ENCODE measurements around the gene ZSCAN21. TPM values are rescaled to one million over a fixed set of nuclear protein-coding genes. Genes with fewer than 3 reads are reported as not detected.

The ZSCAN21 gene
- total RNA-seq, 1 experiment from 2014 or later, result 23.1 TPM

DNA sequence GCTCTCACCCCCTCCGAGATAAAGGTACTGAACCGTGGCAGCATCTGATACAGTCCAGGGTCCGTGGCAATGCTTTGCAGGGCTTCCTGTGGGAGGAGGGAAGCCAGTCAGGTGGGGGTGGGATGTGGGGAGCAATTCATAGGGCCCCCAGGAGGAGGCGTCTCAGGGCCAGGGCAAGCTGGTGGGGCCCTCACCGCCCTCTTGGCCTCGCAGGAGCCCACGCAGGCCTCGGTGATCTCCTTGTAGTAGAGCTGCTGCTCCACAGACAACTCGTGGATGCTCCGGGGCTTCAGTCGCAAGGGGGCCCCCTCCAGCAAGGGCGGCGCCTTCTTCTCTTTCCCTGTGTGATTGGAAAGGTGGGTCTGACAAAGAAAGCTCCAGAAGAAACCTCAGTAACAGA lies 62.3 kb downstream of the ZSCAN21 start:
- in situ Hi-C loops (cut with HindIII; ENCODE audit: low sequenced_read_pairs), result no loop called here
- DNase-seq (ENCODE audit: low spot score), result no peak

Other genes starting within 250 kb of the ZSCAN21 start
- gene CYP3A43, start 221.8 kb upstream of the ZSCAN21 start, total RNA-seq (2014; rRNA removed; shearing (Covaris generic)), result not detected in 2 replicates
- gene OR2AE1, start 172.7 kb upstream of the ZSCAN21 start, total RNA-seq (2014; rRNA removed; shearing (Covaris generic)), result not detected in 2 replicates
- 10.0 and 12.9 TPM in 2 replicates for gene TRIM4, start 130.2 kb upstream of the ZSCAN21 start, total RNA-seq (2014; rRNA removed; shearing (Covaris generic))
- gene GJC3, start 120.2 kb upstream of the ZSCAN21 start, total RNA-seq (2014; rRNA removed; shearing (Covaris generic)), result not detected in 2 replicates
- gene AZGP1, start 73.7 kb upstream of the ZSCAN21 start, total RNA-seq (2014; rRNA removed; shearing (Covaris generic)), result 1.1 TPM in 1 of 2 replicates, not detected in the other
- 13.8 and 19.4 TPM in 2 replicates for gene ZKSCAN1, start 34.2 kb upstream of the ZSCAN21 start, total RNA-seq (2014; rRNA removed; shearing (Covaris generic))
- gene ZNF3, start 31.9 kb downstream of the ZSCAN21 start, total RNA-seq (2014; rRNA removed; shearing (Covaris generic)), result 29.9 and 38.7 TPM in 2 replicates
- 100 and 151 TPM in 2 replicates for gene COPS6, start 39.2 kb downstream of the ZSCAN21 start, total RNA-seq (2014; rRNA removed; shearing (Covaris generic))
- gene MCM7, start 51.6 kb downstream of the ZSCAN21 start, total RNA-seq (2014; rRNA removed; shearing (Covaris generic)), result 356 and 361 TPM in 2 replicates
- 19.7 and 34.3 TPM in 2 replicates for gene AP4M1, start 51.9 kb downstream of the ZSCAN21 start, total RNA-seq (2014; rRNA removed; shearing (Covaris generic))
- gene TAF6, start 69.6 kb downstream of the ZSCAN21 start, total RNA-seq (2014; rRNA removed; shearing (Covaris generic)), result 26.6 and 45.6 TPM in 2 replicates
- 26.6 and 30.0 TPM in 2 replicates for gene CNPY4, start 69.9 kb downstream of the ZSCAN21 start, total RNA-seq (2014; rRNA removed; shearing (Covaris generic))
- 1.7 and 2.9 TPM in 2 replicates for gene MBLAC1, start 77.2 kb downstream of the ZSCAN21 start, total RNA-seq (2014; rRNA removed; shearing (Covaris generic))
- 97.5 and 231 TPM in 2 replicates for gene LAMTOR4, start 99.1 kb downstream of the ZSCAN21 start, total RNA-seq (2014; rRNA removed; shearing (Covaris generic))
- gene TRAPPC14, start 108.9 kb downstream of the ZSCAN21 start, total RNA-seq (2014; rRNA removed; shearing (Covaris generic)), result 9.0 and 14.4 TPM in 2 replicates
- 0.81 TPM in 1 of 2 replicates, not detected in the other for gene GAL3ST4, start 118.8 kb downstream of the ZSCAN21 start, total RNA-seq (2014; rRNA removed; shearing (Covaris generic))
- gene GPC2, start 127.6 kb downstream of the ZSCAN21 start, total RNA-seq (2014; rRNA removed; shearing (Covaris generic)), result 8.8 and 9.0 TPM in 2 replicates
- gene STAG3, start 128.1 kb downstream of the ZSCAN21 start, total RNA-seq (2014; rRNA removed; shearing (Covaris generic)), result 0.68 and 3.3 TPM in 2 replicates
- not detected in 2 replicates for gene PVRIG, start 170.2 kb downstream of the ZSCAN21 start, total RNA-seq (2014; rRNA removed; shearing (Covaris generic))

Data from G401 (cell line).